SK-N-MC (cell line): Measurements from ENCODE around the gene METTL6.

ENCODE experiments used
- EZH2 ChIP-seq: fragments of 200-600 bp; sonication (generic); IDR thresholded peaks from one replicate; pipeline ENCODE4 v1.6.1; 2017; ENCODE audit warnings: antibody characterized with exemption
- FOXP2 ChIP-seq: optimal IDR thresholded peaks from 2 replicates; pipeline ENCODE3; 2011; ENCODE audit warnings: mild to moderate bottlenecking, moderate library complexity; ENCODE audit not compliant: insufficient read depth; ENCODE audit errors: extremely low read length, control extremely low read depth
- POLR2AphosphoS5 ChIP-seq: IDR thresholded peaks from 2 replicates; pipeline ENCODE4 v1.6.1; 2012; ENCODE audit warnings: mild to moderate bottlenecking, low read depth, low read length, borderline replicate concordance

GRCh38 chr3:15391007-15391406, 36.3 kb downstream of the METTL6 start:
- TF ChIP-seq EZH2, result no peak
- TF ChIP-seq POLR2AphosphoS5, result no peak
- no peak for TF ChIP-seq FOXP2
